Measurements from ENCODE around the gene FUT6. TPM values are rescaled to one million over a fixed set of nuclear protein-coding genes. Genes with fewer than 3 reads are reported as not detected.

Gene FUT6
- total RNA-seq, 1 donor: not detected

DNA sequence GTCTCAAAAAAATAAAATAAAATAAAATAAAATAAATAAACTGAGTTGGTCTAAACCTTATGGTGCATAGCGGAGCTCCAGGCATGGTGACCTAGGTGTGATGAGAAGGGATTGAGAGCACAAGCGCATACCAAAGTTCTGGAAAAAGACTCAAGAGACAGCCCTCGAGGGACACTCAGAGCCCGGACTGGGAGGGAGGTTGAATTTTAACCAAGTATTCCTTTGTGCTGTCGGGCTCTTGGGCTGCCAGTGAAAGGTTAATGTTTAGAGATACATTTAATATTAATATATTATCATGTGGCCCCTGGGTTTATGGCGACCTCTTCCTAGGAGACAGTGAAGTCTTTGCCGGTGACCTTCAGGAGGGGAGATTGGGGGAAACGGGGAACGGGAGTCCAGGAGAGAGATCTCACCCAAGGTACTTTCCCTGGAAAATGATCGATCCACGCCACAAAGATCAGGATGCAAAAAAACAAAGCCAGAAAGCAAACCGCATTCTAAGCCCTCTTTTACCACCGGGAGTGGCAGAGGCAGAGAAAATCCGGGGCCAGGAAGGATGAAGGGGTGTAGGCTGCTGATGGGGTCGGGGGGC lies 1.6 kb downstream of the FUT6 start:
- TF ChIP-seq, protein P1, sequence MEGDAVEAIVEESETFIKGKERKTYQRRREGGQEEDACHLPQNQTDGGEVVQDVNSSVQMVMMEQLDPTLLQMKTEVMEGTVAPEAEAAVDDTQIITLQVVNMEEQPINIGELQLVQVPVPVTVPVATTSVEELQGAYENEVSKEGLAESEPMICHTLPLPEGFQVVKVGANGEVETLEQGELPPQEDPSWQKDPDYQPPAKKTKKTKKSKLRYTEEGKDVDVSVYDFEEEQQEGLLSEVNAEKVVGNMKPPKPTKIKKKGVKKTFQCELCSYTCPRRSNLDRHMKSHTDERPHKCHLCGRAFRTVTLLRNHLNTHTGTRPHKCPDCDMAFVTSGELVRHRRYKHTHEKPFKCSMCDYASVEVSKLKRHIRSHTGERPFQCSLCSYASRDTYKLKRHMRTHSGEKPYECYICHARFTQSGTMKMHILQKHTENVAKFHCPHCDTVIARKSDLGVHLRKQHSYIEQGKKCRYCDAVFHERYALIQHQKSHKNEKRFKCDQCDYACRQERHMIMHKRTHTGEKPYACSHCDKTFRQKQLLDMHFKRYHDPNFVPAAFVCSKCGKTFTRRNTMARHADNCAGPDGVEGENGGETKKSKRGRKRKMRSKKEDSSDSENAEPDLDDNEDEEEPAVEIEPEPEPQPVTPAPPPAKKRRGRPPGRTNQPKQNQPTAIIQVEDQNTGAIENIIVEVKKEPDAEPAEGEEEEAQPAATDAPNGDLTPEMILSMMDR (IDR thresholded peaks at IDR 0.05; ENCODE audit: extremely low read depth, low read depth, low read length): no peak
- no peak overlapping the region for H3K4me3 ChIP-seq (ENCODE audit: insufficient read depth, low read length)
- no peaks in the 10 kb centered on the region for H4K20me1 ChIP-seq (ENCODE audit: insufficient read depth, low read length)
- no peaks in the 10 kb centered on the region for H3K4me1 ChIP-seq (ENCODE audit: insufficient read depth, low read length)
- H2AFZ ChIP-seq (ENCODE audit: low read length): no peak overlapping the region
- no peak overlapping the region for H3K27ac ChIP-seq (ENCODE audit: low read depth, low read length)
- DNase-seq (ENCODE audit: insufficient read length, low spot score, missing footprints): no peak
- no peaks in the 10 kb centered on the region for H3K79me2 ChIP-seq (ENCODE audit: insufficient read depth, low read length)
- H3K36me3 ChIP-seq (ENCODE audit: insufficient read depth, low read length): no peaks in the 10 kb centered on the region
- peaks cover 9% of the 10 kb centered on the region for H3K27me3 ChIP-seq (ENCODE audit: insufficient read depth, low read length)
- H3K4me2 ChIP-seq (ENCODE audit: insufficient read depth, low read length): no peak overlapping the region
- no peaks in the 10 kb centered on the region for H3K9me3 ChIP-seq (ENCODE audit: low read depth, low read length)

DNA sequence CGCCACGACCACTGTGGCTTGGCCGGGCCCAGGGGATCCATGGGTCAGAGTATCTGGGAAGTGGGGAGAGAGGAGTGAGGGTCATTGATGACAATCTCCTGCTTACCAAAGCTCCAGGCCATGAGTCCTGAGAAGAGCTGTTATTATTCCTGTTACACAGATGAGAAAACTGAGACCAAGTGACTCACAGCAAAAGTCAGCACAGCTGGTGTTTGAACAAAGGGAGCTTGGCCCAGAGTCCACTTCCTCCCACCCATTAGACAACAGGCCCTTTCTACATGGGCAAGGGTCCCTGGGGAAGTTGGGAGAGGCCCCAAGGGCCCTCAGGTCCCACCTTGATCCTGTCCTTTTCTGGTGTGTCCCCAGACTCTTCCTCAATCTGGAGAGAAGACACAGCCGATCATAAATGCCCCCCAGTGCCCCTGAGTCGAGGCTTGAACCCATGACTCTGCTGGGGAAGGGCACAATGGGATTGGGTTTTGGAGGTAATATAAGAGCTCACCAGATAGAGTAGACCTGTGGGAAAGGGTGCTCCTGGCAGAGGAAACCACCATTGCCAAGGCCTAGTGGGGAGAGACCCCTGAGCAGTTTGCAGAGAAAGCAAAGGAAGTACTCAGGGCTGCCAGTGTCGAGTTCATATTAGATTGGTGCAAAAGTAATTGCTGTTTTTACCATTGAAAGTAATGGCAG lies 6.8 kb downstream of the FUT6 start:
- H4K20me1 ChIP-seq (ENCODE audit: insufficient read depth, low read length): no peaks in the 10 kb centered on the region
- peak; percentile 44 for DNase-seq (ENCODE audit: insufficient read length, low spot score, missing footprints)
- TF ChIP-seq, protein P1 (IDR thresholded peaks at IDR 0.05; ENCODE audit: extremely low read depth, low read depth, low read length): no peak
- H3K36me3 ChIP-seq (ENCODE audit: insufficient read depth, low read length): no peaks in the 10 kb centered on the region
- H3K4me1 ChIP-seq (ENCODE audit: insufficient read depth, low read length): peaks cover 12% of the 10 kb centered on the region
- H3K4me3 ChIP-seq (ENCODE audit: insufficient read depth, low read length): no peak overlapping the region
- no peak overlapping the region for H2AFZ ChIP-seq (ENCODE audit: low read length)
- no peaks in the 10 kb centered on the region for H3K79me2 ChIP-seq (ENCODE audit: insufficient read depth, low read length)
- H3K27me3 ChIP-seq (ENCODE audit: insufficient read depth, low read length): peaks cover 26% of the 10 kb centered on the region
- H3K27ac ChIP-seq (ENCODE audit: low read depth, low read length): no peak overlapping the region
- H3K9me3 ChIP-seq (ENCODE audit: low read depth, low read length): no peaks in the 10 kb centered on the region
- H3K4me2 ChIP-seq (ENCODE audit: insufficient read depth, low read length): no peak overlapping the region

DNA sequence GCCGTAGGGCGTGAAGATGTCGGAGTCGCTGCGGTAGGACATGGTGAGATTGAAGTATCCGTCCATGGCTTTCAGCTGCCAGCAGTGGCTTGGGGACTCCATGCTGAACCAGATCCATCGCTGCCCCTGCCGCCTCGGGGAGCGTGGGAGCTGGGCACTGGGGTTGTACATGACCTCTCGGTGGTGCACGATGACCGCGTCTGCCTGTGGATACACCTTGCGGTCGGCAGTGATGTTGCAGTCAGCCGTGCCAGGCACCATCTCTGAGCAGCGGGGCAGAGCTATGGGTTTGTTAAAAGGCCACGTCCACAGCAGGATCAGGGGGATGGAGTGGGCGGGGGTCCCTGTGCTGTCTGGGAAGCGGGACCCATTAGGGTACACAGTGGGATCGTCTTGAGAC lies 7.4 kb downstream of the FUT6 start:
- no peak overlapping the region for H2AFZ ChIP-seq (ENCODE audit: low read length)
- H3K27me3 ChIP-seq (ENCODE audit: insufficient read depth, low read length): peaks cover 26% of the 10 kb centered on the region
- H3K4me1 ChIP-seq (ENCODE audit: insufficient read depth, low read length): peaks cover 12% of the 10 kb centered on the region
- H3K4me2 ChIP-seq (ENCODE audit: insufficient read depth, low read length): no peak overlapping the region
- TF ChIP-seq, protein P1 (IDR thresholded peaks at IDR 0.05; ENCODE audit: extremely low read depth, low read depth, low read length): no peak
- no peaks in the 10 kb centered on the region for H3K9me3 ChIP-seq (ENCODE audit: low read depth, low read length)
- no peaks in the 10 kb centered on the region for H3K36me3 ChIP-seq (ENCODE audit: insufficient read depth, low read length)
- H3K27ac ChIP-seq (ENCODE audit: low read depth, low read length): no peak overlapping the region
- no peak overlapping the region for H3K4me3 ChIP-seq (ENCODE audit: insufficient read depth, low read length)
- no peaks in the 10 kb centered on the region for H3K79me2 ChIP-seq (ENCODE audit: insufficient read depth, low read length)
- no peaks in the 10 kb centered on the region for H4K20me1 ChIP-seq (ENCODE audit: insufficient read depth, low read length)
- peak; percentile 26 for DNase-seq (ENCODE audit: insufficient read length, low spot score, missing footprints)

DNA sequence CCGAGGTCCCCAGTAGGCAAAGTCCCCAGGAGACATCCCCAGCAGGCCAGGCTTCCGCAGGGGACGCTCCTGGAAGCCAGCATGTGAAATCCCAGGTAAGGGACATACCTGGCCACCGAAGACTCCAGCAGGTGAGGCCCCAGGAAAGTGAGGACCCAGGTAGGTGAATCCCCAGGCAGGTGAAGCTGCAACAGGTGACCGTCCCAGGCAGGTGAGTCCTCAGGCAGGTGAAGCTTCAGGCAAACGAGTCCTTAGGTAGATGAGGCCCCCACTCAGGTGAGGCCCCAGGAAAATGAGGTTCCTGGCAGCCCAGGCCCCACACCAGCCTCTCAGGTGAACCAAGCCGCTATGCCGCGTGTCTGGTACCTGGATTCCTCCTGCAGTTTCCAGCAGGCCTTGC lies 8.3 kb downstream of the FUT6 start:
- H2AFZ ChIP-seq (ENCODE audit: low read length): no peak overlapping the region
- TF ChIP-seq, protein P1 (IDR thresholded peaks at IDR 0.05; ENCODE audit: extremely low read depth, low read depth, low read length): no peak
- no peak overlapping the region for H3K27ac ChIP-seq (ENCODE audit: low read depth, low read length)
- H3K36me3 ChIP-seq (ENCODE audit: insufficient read depth, low read length): no peaks in the 10 kb centered on the region
- peaks cover 12% of the 10 kb centered on the region for H3K4me1 ChIP-seq (ENCODE audit: insufficient read depth, low read length)
- H3K79me2 ChIP-seq (ENCODE audit: insufficient read depth, low read length): no peaks in the 10 kb centered on the region
- peak; percentile 52 for DNase-seq (ENCODE audit: insufficient read length, low spot score, missing footprints)
- H4K20me1 ChIP-seq (ENCODE audit: insufficient read depth, low read length): no peaks in the 10 kb centered on the region
- no peak overlapping the region for H3K4me2 ChIP-seq (ENCODE audit: insufficient read depth, low read length)
- H3K9me3 ChIP-seq (ENCODE audit: low read depth, low read length): no peaks in the 10 kb centered on the region
- no peak overlapping the region for H3K4me3 ChIP-seq (ENCODE audit: insufficient read depth, low read length)
- peaks cover 26% of the 10 kb centered on the region for H3K27me3 ChIP-seq (ENCODE audit: insufficient read depth, low read length)

Data from osteoblast (primary cell).